22Rv1 (cell line): ENCODE data around the gene MAST4.

Experiments used
- ZFX ChIP-seq: fragments of 450-650 bp; IDR thresholded peaks from 2 replicates; pipeline ENCODE4 v1.6.1; 2017; ENCODE audit warnings: antibody characterized with exemption, borderline replicate concordance
- TF ChIP-seq, protein P1 (sequence below): fragments of 450-650 bp; IDR thresholded peaks from 2 replicates; pipeline ENCODE4 v1.5.1; 2017; ENCODE audit warnings: mild to moderate bottlenecking

GRCh38 chr5:66856041-66856805 lies 260.0 kb downstream of the MAST4 start:
- TF ChIP-seq, protein P1, sequence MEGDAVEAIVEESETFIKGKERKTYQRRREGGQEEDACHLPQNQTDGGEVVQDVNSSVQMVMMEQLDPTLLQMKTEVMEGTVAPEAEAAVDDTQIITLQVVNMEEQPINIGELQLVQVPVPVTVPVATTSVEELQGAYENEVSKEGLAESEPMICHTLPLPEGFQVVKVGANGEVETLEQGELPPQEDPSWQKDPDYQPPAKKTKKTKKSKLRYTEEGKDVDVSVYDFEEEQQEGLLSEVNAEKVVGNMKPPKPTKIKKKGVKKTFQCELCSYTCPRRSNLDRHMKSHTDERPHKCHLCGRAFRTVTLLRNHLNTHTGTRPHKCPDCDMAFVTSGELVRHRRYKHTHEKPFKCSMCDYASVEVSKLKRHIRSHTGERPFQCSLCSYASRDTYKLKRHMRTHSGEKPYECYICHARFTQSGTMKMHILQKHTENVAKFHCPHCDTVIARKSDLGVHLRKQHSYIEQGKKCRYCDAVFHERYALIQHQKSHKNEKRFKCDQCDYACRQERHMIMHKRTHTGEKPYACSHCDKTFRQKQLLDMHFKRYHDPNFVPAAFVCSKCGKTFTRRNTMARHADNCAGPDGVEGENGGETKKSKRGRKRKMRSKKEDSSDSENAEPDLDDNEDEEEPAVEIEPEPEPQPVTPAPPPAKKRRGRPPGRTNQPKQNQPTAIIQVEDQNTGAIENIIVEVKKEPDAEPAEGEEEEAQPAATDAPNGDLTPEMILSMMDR = no peak
- no peak for TF ChIP-seq ZFX
